SK-N-MC (cell line): ENCODE results near the gene SPSB1.

ENCODE experiments used
- DNase-seq: peaks from one replicate; pipeline ENCODE4 v3.0.0-alpha.2; 2011; ENCODE audit warnings: low read depth, low spot score
- H3K27ac ChIP-seq: fragments of 200-600 bp; sonication (generic); 2 replicates; pipeline ENCODE4 v1.5.1; 2016; ENCODE audit warnings: mixed run types
- H3K36me3 ChIP-seq: fragments of 200-600 bp; sonication (generic); 2 replicates; pipeline ENCODE4 v1.6.1; 2017; ENCODE audit warnings: antibody characterized with exemption, low read length, mixed read lengths; ENCODE audit not compliant: insufficient read depth
- H3K4me3 ChIP-seq: fragments of 200-600 bp; sonication (generic); 2 replicates; pipeline ENCODE4 v1.5.1; 2016
- H3K9ac ChIP-seq: fragments of 200-600 bp; sonication (generic); 2 replicates; pipeline ENCODE4 v1.8.0; 2017; ENCODE audit warnings: mixed run types, mixed read lengths; ENCODE audit not compliant: insufficient read length
- H3K9me3 ChIP-seq: fragments of 200-600 bp; sonication (generic); 2 replicates; pipeline ENCODE4 v1.6.1; 2017; ENCODE audit warnings: low read depth, mild to moderate bottlenecking, antibody characterized with exemption, low read length, moderate library complexity, mixed read lengths
- EZH2 ChIP-seq: fragments of 200-600 bp; sonication (generic); IDR thresholded peaks from one replicate; pipeline ENCODE4 v1.6.1; 2017; ENCODE audit warnings: antibody characterized with exemption
- FOXP2 ChIP-seq: optimal IDR thresholded peaks from 2 replicates; pipeline ENCODE3; 2011; ENCODE audit warnings: mild to moderate bottlenecking, moderate library complexity; ENCODE audit not compliant: insufficient read depth; ENCODE audit errors: extremely low read length, control extremely low read depth
- POLR2AphosphoS5 ChIP-seq: IDR thresholded peaks from 2 replicates; pipeline ENCODE4 v1.6.1; 2012; ENCODE audit warnings: mild to moderate bottlenecking, low read depth, low read length, borderline replicate concordance

SPSB1 gene

DNA sequence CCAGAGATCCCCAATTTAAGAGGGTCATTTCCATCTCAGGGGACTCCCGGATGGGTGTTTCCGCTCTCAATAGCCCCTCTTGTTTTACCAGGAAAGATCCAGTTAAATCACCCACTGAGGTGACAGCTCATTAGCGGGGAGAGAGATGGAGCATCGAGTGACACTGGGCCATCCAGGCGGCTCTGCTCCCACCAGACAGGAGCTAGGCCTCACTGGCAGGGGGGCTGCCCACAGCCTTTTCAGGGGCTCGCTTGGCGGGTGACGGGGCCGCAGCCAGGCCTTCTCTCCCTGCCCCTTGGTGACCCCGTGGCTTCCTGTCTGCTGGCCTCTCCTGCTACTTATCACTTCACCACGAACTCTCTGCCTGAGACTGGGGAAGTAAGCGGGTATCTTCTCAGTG lies 26.7 kb upstream of the SPSB1 start:
- TF ChIP-seq FOXP2 = no peak
- no peak for TF ChIP-seq EZH2
- no peak overlapping the region for H3K27ac ChIP-seq
- no peak overlapping the region for H3K4me3 ChIP-seq
- no peaks in the 10 kb centered on the region for H3K9me3 ChIP-seq
- H3K36me3 ChIP-seq = no peaks in the 10 kb centered on the region
- no peak for DNase-seq
- no peak overlapping the region for H3K9ac ChIP-seq

GRCh38 chr1:9267352-9267686 lies 25.4 kb upstream of the SPSB1 start:
- Histone ChIP-seq H3K36me3 (no peaks in the 10 kb centered on the region), H3K4me3 (no peak overlapping the region), H3K9me3 (no peaks in the 10 kb centered on the region), H3K9ac (no peak overlapping the region), H3K27ac (no peak overlapping the region)
- no peak for DNase-seq
- TF ChIP-seq POLR2AphosphoS5 (no peak), EZH2 (no peak), FOXP2 (no peak)

DNA sequence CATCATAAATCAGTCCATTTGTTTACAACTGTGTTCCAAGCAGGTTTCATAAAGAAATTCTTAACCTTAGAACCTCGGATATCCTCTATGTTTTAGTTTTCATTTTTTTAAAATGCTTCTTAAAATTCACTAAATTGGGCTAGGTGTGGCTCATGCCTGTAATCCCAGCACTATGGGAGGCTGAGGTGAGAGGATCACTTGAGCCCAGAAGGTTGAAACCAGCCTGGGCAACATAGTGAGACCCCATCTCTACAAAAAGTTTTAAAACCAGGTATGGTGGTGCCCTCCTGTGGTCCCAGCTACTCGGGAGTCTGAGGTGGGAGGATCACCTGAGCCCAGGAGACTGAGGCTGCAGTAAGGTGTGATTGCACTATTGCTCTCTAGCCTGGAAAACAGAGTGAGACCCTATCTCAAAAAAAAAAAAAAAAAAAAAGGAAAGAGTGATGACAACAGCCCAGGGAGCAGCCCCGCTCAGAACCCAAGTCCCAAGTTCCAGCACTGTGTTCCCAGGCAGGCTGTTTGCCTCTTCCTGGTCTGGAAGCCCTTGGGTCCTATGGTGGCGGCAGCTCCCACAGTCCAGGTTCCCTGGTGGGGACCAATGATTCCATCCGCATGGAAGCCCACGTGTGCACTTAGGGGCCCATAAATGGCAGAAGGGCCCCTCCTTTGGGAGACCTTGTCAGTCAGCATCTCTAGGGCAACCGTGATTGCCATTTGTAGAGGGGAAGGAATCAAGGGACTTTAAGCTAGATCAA lies 24.7 kb upstream of the SPSB1 start:
- no peak for TF ChIP-seq POLR2AphosphoS5
- TF ChIP-seq FOXP2 = no peak
- TF ChIP-seq EZH2 = no peak
- Histone ChIP-seq H3K9ac (no peak overlapping the region), H3K4me3 (no peak overlapping the region), H3K9me3 (no peaks in the 10 kb centered on the region), H3K27ac (no peak overlapping the region), H3K36me3 (no peaks in the 10 kb centered on the region)
- DNase-seq = no peak

GRCh38 chr1:9269078-9269501 lies 23.6 kb upstream of the SPSB1 start:
- no peak for TF ChIP-seq EZH2
- no peak for TF ChIP-seq FOXP2
- no peak overlapping the region for H3K4me3 ChIP-seq
- H3K36me3 ChIP-seq = no peaks in the 10 kb centered on the region
- H3K9ac ChIP-seq = no peak overlapping the region
- no peak overlapping the region for H3K27ac ChIP-seq
- H3K9me3 ChIP-seq = no peaks in the 10 kb centered on the region
- no peak for DNase-seq

DNA sequence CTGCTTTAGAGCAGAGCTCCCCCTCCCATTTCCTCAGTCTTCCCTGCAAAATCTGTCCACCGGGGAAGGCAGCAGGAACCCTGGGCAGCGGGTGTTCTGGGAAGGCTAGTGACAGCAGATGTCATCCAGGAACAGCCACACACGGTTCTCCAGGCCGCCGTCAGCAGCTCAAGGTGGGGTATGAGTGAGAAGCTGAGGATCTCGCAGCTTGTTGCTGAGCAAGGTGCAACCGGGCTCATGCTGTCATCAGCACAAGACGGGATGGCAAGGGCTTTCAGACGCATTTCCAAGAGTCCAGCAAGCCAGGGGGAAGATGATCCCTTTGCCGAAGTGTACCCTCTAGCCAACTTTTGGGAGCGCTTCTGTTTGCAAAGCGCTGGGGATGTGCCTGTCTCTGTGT lies 23.0 kb upstream of the SPSB1 start:
- TF ChIP-seq POLR2AphosphoS5 (no peak), EZH2 (no peak), FOXP2 (no peak)
- Histone ChIP-seq H3K36me3 (no peaks in the 10 kb centered on the region), H3K9ac (no peak overlapping the region), H3K27ac (no peak overlapping the region), H3K4me3 (no peak overlapping the region), H3K9me3 (no peaks in the 10 kb centered on the region)
- DNase-seq = no peak

DNA sequence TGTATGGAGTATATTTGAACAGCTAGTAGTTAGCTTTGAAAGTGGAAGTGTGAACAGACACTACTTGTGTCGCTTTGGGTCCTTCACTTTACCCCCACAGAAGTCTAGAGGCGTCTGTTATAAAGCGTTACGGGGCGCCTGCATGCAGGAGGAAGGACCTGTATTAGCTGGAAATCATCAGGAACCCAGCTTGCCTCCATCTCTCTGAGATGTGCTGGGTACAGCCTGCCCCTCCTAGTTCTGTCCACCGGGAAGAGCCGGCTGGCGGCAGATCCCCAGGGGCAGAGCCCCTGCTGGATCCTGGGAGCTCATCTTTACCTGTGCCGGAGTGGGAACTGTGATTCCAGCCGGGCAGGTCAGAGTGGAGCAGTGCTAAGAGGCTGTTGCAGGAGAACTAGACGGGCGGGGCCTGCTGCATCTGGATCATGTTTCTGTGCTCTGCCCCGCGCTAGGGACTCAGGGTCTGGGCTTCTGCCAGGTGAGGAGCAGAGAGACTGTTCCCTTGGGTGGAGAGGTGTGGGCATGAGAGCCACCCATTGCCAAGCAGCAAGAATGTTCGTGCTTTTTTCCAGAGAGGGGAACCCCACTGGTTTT lies 22.3 kb upstream of the SPSB1 start:
- Histone ChIP-seq H3K4me3 (no peak overlapping the region), H3K36me3 (no peaks in the 10 kb centered on the region), H3K9me3 (no peaks in the 10 kb centered on the region), H3K27ac (no peak overlapping the region), H3K9ac (no peak overlapping the region)
- no peak for DNase-seq
- TF ChIP-seq POLR2AphosphoS5 (no peak), FOXP2 (no peak), EZH2 (no peak)

- no peak for DNase-seq
- Histone ChIP-seq H3K9me3 (no peaks in the 10 kb centered on the region), H3K4me3 (no peak overlapping the region), H3K9ac (no peak overlapping the region), H3K27ac (no peak overlapping the region), H3K36me3 (no peaks in the 10 kb centered on the region)
- no peak for TF ChIP-seq EZH2
- no peak for TF ChIP-seq POLR2AphosphoS5
- TF ChIP-seq FOXP2 = no peak
Observed at GRCh38 chr1:9271283-9271682, 21.4 kb upstream of the SPSB1 start.

GRCh38 chr1:9271861-9272595 lies 20.7 kb upstream of the SPSB1 start:
- Histone ChIP-seq H3K27ac (no peak overlapping the region), H3K9me3 (no peaks in the 10 kb centered on the region), H3K9ac (no peak overlapping the region), H3K4me3 (no peak overlapping the region), H3K36me3 (no peaks in the 10 kb centered on the region)
- no peak for DNase-seq
- TF ChIP-seq FOXP2 = no peak
